GOT3 (cell line): Measurements from ENCODE around the gene PSMA2.

Experiments used
- DNase-seq: peaks from one replicate; lab custom pipeline; 2025; ENCODE audit warnings: mixed read lengths; lab: John Stamatoyannopoulos, UW

The PSMA2 gene

DNA sequence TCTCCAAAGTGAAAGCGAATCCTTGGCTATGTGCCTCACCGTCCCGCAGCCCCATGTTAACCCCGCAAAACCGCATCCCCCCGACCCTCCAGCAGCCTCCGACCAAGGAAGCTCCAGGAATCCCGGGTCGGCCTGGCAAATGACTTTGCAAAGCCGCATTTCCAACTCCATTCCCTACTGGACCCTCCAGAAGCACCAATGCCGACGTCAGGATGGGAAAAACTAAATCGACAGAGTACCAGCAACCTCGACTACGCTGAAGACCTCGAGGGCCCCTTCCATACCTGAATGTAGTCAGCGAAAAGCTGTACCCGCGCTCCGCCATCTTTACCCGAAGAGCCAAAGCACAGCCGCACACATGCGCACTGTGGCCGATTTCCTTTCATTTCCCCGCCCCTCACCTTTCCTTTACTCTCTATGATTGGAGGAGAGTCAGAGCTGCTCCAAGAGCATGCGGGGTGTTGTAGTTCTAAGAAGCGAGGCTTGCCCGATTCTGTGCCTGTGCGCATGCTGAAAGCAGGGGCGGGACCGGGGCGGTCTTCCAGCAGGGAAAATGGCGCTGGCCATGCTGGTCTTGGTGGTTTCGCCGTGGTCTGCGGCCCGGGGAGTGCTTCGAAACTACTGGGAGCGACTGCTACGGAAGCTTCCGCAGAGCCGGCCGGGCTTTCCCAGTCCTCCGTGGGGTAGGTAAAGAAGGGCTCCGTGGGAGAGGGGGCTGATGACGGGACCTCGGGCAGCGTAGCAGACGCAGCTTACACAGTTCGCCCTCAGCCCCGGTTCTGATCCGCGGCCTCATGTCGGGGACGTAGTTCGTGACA, at the start of gene PSMA2, which contains the start of gene MRPL32:
Gene PSMA2 (minus strand): TSS at position 341 of the 818 bp plus-strand sequence. CDS start 16 bp downstream, at position 325.
Gene MRPL32 (plus strand): TSS at position 543 of the 818 bp plus-strand sequence. CDS start 11 bp downstream, at position 554.
- DNase-seq, result peak; percentile 92

DNA sequence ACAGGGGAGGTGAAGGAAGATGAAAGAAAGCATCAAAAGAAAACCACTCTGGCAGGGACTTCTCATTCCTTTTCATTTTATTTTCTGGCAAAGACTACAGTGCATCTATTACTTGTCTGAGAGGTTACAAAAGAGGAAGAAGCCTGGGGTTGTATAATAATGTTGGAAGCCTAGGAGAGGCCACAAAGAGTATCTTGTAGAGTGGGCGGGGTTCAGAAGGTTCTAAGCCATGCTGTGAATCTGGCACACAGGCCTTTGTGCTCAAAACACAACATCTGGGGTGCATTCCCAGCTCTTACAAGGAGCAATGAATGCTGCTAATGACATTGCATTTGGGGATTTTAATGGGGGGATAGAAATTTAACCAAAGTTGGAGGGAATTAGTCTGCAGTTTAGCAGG, 49.6 kb upstream of the PSMA2 start:
- DNase-seq, result no peak

DNA sequence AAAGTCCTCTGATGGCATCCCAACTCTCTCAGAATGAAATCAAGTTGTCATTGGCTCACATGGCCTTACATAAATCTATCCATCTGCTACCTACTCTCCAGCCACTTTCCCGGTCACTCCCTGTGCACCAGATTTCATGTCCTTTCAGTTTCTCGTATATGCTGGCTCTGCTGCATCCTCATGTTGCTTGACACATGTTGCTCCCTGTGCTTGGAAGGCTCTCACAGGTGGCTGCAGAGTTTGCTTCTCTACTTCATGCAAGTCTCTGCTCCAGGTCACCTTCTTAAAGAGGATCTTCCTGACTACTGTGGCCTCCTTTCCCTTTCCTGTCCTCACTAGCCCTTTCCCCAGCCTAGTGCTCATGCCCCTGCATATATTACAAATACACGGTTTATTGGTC, 48.5 kb upstream of the PSMA2 start:
- DNase-seq, result no peak

DNA sequence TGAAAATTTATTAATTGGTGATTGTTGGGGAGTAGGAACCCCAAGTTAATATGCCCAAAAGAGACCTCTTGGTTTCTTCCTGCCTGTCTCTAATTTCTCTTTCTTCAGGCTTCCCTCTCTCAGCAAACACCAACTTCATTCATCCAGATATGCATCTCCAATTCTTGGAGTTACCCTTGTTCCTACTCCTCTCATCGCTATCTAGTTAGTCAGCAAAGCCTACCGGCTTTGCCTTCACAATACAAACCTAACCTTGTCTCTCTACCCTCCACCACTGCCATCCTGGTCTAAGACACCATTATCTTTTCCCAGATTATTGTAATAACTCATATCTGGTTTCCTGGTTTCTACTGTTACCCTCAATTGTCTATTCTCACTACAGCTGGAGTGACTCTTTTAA, 48.1 kb upstream of the PSMA2 start:
- DNase-seq, result no peak

DNA sequence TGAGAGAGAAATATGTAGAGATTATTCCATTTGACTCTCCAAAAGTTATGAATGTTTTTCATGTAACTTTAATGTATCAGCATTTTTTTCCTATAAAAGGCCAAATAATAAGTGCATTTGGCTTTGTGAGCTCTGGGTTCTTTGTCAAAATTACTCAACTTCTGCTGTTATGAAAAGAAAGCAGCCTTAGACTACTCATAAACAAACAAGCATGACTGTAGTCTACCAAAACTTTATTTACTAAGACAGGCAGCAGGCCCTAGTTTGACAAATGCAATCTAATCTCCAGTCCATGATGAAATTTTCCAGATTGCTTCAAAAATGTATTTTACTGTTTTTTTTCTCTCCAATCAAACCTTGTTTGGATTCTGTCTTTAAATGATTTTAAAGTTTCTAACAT, 46.5 kb upstream of the PSMA2 start:
- no peak for DNase-seq

DNA sequence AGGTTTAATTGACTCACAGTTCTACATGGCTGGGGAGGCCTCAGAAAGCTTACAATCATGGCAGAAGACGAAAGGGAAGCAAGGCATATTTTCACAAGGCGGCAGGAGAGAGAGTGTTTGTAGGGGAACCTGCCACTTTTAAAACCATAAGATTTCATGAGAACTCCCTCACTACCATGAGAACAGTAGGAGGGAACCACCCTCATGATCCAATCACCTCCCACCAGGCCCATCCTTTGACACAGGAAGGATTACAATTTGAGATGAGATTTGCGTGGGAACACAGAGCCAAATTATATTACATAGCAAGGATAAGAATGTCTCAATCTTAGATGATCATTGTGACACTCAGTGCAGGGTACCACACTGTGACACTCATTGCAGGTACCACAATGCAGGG, 44.4 kb upstream of the PSMA2 start:
- no peak for DNase-seq

DNA sequence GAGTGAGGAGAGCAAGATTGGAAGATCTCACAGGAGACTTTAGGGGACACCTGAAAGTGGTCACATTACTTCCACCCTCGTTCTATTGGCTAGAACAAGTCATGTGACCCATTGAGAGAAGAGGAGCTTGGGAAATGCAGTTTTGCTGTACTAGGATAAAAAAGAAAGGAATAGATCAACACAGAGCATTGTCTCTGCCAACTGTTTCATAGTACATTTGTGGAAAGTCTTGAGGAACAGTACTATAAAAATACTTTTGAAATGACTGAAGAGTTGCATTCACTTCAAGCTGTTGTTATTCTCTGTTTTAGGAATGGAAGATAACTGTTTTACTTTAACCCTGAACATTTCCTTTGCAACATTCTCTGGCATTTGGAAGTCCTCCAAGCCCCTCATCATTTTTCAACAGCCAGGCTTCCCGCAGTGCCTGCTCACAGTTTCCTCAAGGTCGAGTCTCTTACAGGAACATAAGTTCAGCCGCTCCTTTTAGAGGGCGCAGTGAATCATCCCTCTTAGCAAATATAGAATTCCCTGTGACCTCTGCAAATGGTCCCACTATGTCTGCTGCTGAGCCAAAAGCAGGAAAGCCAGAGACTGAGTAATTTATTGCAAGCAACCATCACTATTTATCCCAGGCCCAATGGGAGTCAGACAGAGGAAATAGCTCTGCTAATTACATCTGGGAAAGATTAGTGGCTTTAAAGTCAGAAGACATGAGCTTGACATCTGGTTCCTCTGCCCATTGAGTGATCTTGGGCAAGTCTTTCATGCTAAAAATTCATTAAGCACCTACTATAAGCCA, 40.9 kb upstream of the PSMA2 start:
- peak; percentile 74 for DNase-seq

DNA sequence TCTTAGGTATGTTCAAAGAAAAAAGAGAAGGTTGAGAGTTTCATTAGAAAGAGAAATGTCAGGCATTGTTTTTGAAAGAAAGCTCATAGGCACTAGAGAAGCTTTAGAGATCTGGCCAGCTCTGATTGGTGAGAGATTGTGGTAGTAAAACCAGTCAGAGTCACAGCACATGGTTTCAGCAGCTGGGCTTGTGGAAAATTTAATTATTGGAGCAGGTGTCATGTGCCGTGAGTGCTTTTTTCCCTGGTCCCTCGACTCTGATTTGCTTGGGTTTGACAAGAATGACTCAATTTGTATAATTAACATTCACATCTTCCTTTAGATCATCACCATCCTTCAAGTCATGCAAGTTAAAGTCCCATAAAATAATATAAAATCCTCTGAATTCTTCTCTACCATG, 35.4 kb upstream of the PSMA2 start:
- no peak for DNase-seq

DNA sequence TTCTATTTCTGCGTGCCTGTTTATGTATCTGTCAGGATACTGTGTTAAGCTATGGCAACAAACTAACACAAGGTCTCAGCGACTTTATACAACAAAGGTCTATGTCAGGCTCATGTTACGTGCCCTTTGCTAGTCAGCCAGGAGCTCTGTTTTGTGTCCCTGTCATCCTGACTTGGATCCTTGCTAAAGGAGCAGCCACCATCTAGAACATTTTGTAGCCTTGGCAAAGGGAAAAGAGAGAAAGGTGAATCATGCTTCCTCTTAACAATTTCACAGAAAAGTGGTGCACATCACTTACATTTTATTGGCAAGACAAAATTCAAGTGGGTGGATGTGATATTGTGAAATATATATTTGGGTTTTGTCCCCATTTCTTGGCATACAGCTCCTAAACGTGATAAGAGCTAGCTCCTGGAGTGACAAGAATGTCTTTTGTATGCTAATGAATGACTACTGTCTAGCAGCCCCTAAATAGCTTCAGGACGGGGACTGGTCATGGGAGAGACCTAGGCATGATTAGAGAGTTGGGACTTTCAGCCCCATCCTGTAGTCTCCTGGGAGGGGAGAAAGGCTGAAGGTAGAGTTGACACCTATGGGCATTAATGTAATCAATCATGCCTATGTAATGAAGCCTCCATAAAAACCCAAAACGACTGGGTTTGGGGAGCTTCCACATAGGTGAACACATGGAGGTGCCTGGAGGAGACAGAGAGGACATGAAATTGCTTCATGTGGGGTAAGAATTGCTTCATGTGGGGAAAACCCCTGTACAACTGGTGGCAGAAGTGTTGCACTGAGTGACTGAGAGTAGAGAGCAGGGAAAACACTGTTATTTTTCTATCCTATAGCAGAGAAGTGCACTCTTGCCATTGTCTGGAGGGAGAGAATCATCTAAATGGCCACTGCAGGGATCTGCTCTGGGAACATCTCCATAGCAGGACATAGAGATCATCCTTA, 33.2 kb upstream of the PSMA2 start:
- no peak for DNase-seq

DNA sequence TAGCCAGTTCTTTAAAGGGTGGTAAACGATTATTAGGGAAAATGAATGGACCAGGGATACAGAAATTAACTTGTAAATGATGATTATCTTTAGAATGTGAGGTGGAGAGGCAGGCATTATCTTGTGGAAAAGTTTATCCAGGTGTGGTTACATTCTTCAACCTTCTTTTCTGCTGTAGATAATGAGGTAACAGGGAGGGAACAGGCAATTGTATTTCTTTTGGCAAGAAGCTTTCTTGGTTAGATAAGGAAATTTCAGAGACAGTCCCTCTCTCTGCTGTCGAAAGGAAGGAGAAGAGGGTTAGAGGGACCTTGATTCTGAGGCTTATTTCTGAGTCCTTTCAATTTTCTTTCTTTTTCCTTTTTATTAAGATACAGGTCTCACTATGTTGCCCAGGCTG, 32.3 kb upstream of the PSMA2 start:
- DNase-seq, result no peak

DNA sequence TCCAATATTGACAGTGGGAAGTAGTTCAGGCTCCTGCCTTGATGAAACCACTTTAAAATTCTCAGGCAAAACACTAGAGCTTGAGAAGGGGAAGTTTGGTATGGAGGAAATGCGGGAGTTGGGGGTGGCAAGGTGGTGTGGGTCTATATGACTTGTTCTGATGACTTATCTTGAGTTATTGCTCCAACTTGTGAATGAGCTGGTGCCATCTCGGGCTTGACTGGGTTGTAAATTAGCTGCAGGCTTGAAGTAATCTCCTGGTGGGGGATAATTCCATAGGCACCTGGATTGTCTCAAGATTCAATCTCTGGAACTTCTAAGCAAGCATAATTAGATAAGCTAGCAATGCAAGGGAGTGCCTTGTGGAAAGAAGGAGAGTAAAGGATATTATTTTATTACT, 29.2 kb upstream of the PSMA2 start:
- DNase-seq, result no peak

DNA sequence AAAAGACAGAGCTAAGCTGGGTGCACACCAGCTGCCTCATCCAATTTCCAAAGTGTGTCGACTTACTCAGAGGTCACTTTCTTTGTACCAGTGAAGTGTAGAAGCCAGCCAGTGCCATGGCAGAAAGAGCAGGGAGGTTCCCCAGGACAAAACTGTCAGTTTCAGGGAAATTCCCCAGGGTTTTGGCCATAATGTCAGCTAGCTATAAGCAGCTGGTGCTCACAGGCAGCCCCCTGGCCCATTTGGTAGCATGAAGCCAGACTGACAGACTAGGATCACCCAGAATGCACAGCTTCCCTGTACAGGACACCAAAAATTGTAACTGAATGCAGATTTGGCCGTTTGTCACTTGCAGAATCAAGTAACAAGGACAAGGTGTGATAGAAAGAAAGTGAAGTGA, 28.8 kb upstream of the PSMA2 start:
- DNase-seq, result no peak

DNA sequence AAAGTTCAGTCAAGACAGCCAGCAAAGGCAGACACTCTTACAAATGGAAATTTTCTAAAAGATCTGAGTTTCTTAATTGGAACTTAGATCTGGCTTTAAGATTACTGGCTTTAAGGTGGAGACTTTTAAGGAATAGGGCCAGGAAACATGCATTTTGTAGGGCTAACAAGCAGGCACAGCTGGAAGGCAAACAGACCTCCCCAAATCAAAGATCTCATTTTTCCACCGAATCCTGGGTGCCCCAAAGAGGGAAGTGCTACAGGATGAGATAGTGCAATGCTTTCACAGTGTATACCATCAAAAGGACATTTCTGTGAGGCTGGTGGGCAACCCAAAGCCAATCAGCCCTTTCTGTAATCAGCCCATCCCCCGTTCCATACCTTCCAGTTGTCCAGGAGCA, 27.6 kb upstream of the PSMA2 start:
- DNase-seq, result no peak

DNA sequence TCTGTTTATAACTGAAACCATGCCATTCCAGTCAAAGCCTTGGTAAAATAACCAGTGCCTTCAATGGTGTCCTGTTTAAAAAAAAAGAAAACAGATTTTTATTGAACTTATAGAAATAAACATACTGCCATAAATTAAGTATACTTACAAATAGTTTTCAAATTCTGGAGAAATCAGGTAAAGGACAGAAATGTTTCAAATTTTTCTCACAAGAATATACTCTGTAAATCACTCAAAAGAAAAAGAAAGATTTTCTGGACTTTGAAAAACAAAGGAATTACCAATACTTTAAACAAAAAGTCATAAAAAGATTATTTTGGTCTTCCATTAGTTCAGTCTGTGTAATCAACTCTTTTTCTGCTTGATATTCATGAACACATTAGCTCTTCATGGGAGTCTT, 24.1 kb upstream of the PSMA2 start:
- no peak for DNase-seq

DNA sequence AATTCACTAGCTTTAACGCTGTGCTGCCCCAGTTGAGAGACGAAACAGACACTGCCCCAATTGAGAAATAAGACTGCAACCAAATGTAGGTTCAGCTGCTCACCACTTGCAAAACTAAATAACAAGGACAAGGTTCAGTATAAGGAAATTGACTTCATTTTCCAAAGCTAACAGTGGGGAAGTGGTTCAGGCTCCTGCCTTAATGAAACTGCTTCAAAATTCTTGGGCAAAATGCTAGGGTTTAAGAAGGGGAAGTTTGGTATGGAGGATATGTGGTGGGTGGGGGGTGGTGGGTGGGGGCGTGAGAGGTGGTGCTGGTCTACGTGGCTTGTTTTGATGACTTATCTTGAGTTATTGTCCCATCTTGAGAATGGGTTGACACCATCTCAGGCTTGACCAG, 22.0 kb upstream of the PSMA2 start:
- no peak for DNase-seq

DNA sequence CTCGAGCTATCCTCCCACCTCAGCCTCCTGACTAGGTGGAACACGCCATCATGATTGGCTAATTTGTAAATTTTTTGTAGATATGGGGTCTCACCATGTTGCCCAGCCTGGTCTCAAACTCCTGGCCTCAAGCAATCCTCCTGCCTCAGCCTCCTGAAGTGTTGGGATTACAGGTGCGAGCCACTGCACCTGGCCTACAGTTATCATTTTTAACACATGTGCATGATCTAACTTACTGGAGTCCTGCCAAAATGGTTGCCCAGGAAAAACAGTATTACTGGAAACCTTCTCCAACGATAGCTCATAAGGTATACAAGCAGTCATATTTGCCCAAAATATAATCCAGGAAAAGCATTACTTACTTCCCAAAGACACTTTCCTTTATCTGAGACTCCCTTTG, 20.4 kb upstream of the PSMA2 start:
- no peak for DNase-seq

DNA sequence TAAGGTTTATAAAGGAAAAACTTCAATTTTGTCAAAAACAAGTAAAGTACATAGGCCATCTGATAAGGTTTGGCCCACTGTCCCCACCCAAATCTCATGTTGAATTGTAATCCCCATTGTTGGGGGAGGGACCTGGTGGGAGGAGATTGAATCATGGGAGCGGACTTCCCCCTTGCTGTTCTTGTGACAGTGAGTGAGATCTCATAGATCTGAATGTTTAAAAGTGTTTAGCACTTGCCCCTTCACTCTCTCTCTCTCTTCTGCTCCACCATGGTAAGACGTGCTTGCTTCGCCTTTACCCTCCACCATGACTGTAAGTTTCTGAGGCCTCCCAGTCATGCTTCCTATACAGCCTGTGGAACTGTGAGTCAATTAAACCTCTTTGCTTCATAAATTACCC, 18.4 kb upstream of the PSMA2 start:
- no peak for DNase-seq

DNA sequence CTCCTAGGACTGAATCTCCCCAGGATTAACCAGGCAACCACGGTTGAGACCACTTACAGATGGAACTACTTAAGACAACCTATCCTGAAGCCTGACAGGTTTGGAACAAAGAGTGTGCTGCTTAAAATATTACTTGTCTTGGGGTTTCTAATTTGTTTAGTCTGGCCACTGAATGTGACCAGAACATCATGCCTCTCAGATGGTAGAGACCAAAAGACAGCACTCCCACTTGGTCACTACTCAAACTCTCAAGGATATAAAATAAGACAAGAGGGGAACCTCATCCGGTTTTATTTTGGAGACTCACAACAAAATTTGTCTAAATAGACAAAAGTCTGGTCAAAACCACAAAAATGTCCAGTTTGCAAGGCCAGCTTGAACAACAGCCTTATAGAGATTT, 15.5 kb upstream of the PSMA2 start:
- no peak for DNase-seq

DNA sequence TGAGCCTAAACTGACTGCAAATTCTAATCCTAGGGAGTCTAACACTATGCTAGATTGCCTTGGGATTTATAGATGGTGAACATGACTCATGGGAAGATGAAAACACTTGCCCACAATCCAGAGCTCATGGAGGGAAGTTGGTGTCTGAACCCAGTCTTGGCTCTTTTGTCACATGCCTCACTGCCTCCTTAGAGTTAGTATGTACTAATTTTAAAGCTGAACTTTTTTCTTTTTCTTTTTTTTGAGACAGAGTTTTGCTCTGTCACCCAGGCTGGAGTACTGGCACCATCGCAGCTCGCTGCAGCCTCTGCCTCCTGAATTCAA, 14.6 kb upstream of the PSMA2 start:
- no peak for DNase-seq

DNA sequence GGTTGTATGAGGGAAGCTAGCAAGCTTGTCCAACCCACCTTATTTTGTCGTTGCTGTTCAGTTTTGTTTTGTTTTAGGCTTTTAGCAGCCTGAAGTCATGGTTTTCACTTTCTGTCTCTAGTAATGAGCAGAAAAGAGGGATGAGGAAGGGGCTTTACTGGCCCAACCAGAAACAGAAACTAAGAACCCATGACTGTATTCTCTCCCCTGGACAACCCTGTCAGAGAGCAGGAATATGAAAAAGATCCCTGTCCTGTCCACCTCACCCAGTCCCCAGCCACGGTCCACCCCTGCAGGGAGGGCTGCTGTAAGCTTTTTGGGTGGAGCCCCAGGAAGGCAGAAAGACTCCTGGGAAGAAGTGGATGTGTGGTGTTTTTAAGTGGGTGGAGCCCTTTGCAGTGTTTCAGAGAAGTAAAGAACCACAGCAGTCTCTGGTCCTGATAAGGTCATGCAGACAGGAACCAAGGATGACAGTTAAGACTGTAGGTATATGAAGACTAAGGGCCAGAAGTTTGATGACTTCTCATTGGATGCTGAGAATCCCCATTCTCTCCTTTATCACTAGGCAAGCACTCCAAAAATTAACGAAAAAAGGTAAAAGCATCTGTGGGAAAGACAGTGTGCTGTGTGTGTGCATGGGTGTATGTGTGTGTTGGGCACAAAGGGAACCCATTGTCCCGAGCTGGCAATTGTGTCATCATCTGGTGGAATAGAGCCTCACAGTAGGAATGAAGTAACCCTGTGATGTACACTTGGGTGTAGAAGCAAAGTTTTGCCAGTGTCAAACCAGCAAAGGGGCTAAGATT, 14.1 kb upstream of the PSMA2 start:
- no peak for DNase-seq
